Measurements from ENCODE around the gene SLC39A11.
A peak's percentile ranks its signal among the peaks of the same experiment; 100 is the strongest.

The SLC39A11 gene

GRCh38 chr17:72693956-72694355 lies 398.5 kb downstream of the SLC39A11 start:
- Histone ChIP-seq H3K36me3 (ENCODE audit: control insufficient read depth in 1 of 2, insufficient read depth in 2 of 2, low read length in 2 of 2) (no peaks in the 10 kb centered on the region), H3K4ac (ENCODE audit: low read depth, low read length) (no peak overlapping the region), H3K4me2 (ENCODE audit: low read length) (no peak overlapping the region), H4K12ac (ENCODE audit: low read depth, low read length) (no peak overlapping the region), H2BK5ac (ENCODE audit: low read depth, low read length, poor library complexity) (no peak overlapping the region), H3K79me2 (ENCODE audit: control insufficient read depth, insufficient read depth, low read length, poor library complexity) (no peaks in the 10 kb centered on the region), H2BK12ac (ENCODE audit: low read length) (no peak overlapping the region), H3K79me1 (ENCODE audit: low read length) (no peaks in the 10 kb centered on the region), H2AFZ (ENCODE audit: insufficient read depth, low read length, poor library complexity) (no peak overlapping the region), H2AK5ac (ENCODE audit: low read length) (no peak overlapping the region), H3K18ac (ENCODE audit: low read length) (no peak overlapping the region), H3K27me3 (ENCODE audit: insufficient read depth, low read length) (no peaks in the 10 kb centered on the region), H3K27ac (ENCODE audit: low read depth, low read length) (no peak overlapping the region), H3K9me3 (ENCODE audit: insufficient read depth, low read depth, low read length) (no peaks in the 10 kb centered on the region), H3K4me3 (ENCODE audit: low read depth, low read length) (no peak overlapping the region), H4K8ac (ENCODE audit: low read depth, low read length) (no peak overlapping the region), H4K91ac (ENCODE audit: low read depth, low read length) (no peak overlapping the region), H3K4me1 (ENCODE audit: control insufficient read depth in 1 of 2, insufficient read depth in 2 of 2, low read length in 2 of 2) (no peaks in the 10 kb centered on the region), H3K9ac (ENCODE audit: low read length) (no peak overlapping the region), H3K14ac (ENCODE audit: low read length) (no peak overlapping the region), H2BK120ac (ENCODE audit: insufficient read depth, low read length, poor library complexity) (no peak overlapping the region), H3K23ac (ENCODE audit: low read length) (no peak overlapping the region)
- no peak for DNase-seq
- no CpG with 5 or more reads among the region's 4 CpGs for WGBS (ENCODE audit: extremely low coverage, insufficient coverage, insufficient read length)

- no peaks in the 10 kb centered on the region for H3K27me3 ChIP-seq (ENCODE audit: insufficient read depth, low read length)
- H2AFZ ChIP-seq (ENCODE audit: insufficient read depth, low read length, poor library complexity) = no peak overlapping the region
- no peak overlapping the region for H3K14ac ChIP-seq (ENCODE audit: low read length)
- WGBS (ENCODE audit: extremely low coverage, insufficient coverage, insufficient read length) = no CpG with 5 or more reads among the region's 15 CpGs
- H3K79me2 ChIP-seq (ENCODE audit: control insufficient read depth, insufficient read depth, low read length, poor library complexity) = no peaks in the 10 kb centered on the region
- no peaks in the 10 kb centered on the region for H3K79me1 ChIP-seq (ENCODE audit: low read length)
- no peak overlapping the region for H4K8ac ChIP-seq (ENCODE audit: low read depth, low read length)
- H2BK12ac ChIP-seq (ENCODE audit: low read length) = no peak overlapping the region
- H3K36me3 ChIP-seq (ENCODE audit: control insufficient read depth in 1 of 2, insufficient read depth in 2 of 2, low read length in 2 of 2) = no peaks in the 10 kb centered on the region
- no peak overlapping the region for H2BK120ac ChIP-seq (ENCODE audit: insufficient read depth, low read length, poor library complexity)
- H3K9me3 ChIP-seq (ENCODE audit: insufficient read depth, low read depth, low read length) = no peaks in the 10 kb centered on the region
- no peak overlapping the region for H3K4me2 ChIP-seq (ENCODE audit: low read length)
- no peak overlapping the region for H3K4ac ChIP-seq (ENCODE audit: low read depth, low read length)
- no peak overlapping the region for H2AK5ac ChIP-seq (ENCODE audit: low read length)
- H4K91ac ChIP-seq (ENCODE audit: low read depth, low read length) = no peak overlapping the region
- H4K12ac ChIP-seq (ENCODE audit: low read depth, low read length) = no peak overlapping the region
- H2BK5ac ChIP-seq (ENCODE audit: low read depth, low read length, poor library complexity) = no peak overlapping the region
- H3K18ac ChIP-seq (ENCODE audit: low read length) = no peak overlapping the region
- H3K27ac ChIP-seq (ENCODE audit: low read depth, low read length) = no peak overlapping the region
- peak; percentile 41 to 61 for DNase-seq
- no peak overlapping the region for H3K4me3 ChIP-seq (ENCODE audit: low read depth, low read length)
- H3K9ac ChIP-seq (ENCODE audit: low read length) = no peak overlapping the region
- no peak overlapping the region for H3K23ac ChIP-seq (ENCODE audit: low read length)
- H3K4me1 ChIP-seq (ENCODE audit: control insufficient read depth in 1 of 2, insufficient read depth in 2 of 2, low read length in 2 of 2) = no peaks in the 10 kb centered on the region
Measured at GRCh38 chr17:72693151-72693878, 399.2 kb downstream of the SLC39A11 start.

GRCh38 chr17:72692676-72693075 lies 399.8 kb downstream of the SLC39A11 start:
- Histone ChIP-seq H3K4ac (ENCODE audit: low read depth, low read length) (no peak overlapping the region), H2BK12ac (ENCODE audit: low read length) (no peak overlapping the region), H3K79me1 (ENCODE audit: low read length) (no peaks in the 10 kb centered on the region), H2BK5ac (ENCODE audit: low read depth, low read length, poor library complexity) (no peak overlapping the region), H4K8ac (ENCODE audit: low read depth, low read length) (no peak overlapping the region), H4K12ac (ENCODE audit: low read depth, low read length) (no peak overlapping the region), H3K36me3 (ENCODE audit: control insufficient read depth in 1 of 2, insufficient read depth in 2 of 2, low read length in 2 of 2) (no peaks in the 10 kb centered on the region), H3K14ac (ENCODE audit: low read length) (no peak overlapping the region), H2AFZ (ENCODE audit: insufficient read depth, low read length, poor library complexity) (no peak overlapping the region), H3K9ac (ENCODE audit: low read length) (no peak overlapping the region), H2AK5ac (ENCODE audit: low read length) (no peak overlapping the region), H3K79me2 (ENCODE audit: control insufficient read depth, insufficient read depth, low read length, poor library complexity) (no peaks in the 10 kb centered on the region), H3K9me3 (ENCODE audit: insufficient read depth, low read depth, low read length) (no peaks in the 10 kb centered on the region), H3K27ac (ENCODE audit: low read depth, low read length) (no peak overlapping the region), H2BK120ac (ENCODE audit: insufficient read depth, low read length, poor library complexity) (no peak overlapping the region), H3K4me1 (ENCODE audit: control insufficient read depth in 1 of 2, insufficient read depth in 2 of 2, low read length in 2 of 2) (no peaks in the 10 kb centered on the region), H3K4me3 (ENCODE audit: low read depth, low read length) (no peak overlapping the region), H3K23ac (ENCODE audit: low read length) (no peak overlapping the region), H3K27me3 (ENCODE audit: insufficient read depth, low read length) (no peaks in the 10 kb centered on the region), H3K4me2 (ENCODE audit: low read length) (no peak overlapping the region), H4K91ac (ENCODE audit: low read depth, low read length) (no peak overlapping the region), H3K18ac (ENCODE audit: low read length) (no peak overlapping the region)
- WGBS (ENCODE audit: extremely low coverage, insufficient coverage, insufficient read length) = no CpG with 5 or more reads among the region's 2 CpGs
- DNase-seq = no peak

- no peak overlapping the region for H3K4ac ChIP-seq (ENCODE audit: low read depth, low read length)
- H2BK12ac ChIP-seq (ENCODE audit: low read length) = no peak overlapping the region
- H3K4me2 ChIP-seq (ENCODE audit: low read length) = no peak overlapping the region
- no peaks in the 10 kb centered on the region for H3K79me2 ChIP-seq (ENCODE audit: control insufficient read depth, insufficient read depth, low read length, poor library complexity)
- H3K4me1 ChIP-seq (ENCODE audit: control insufficient read depth in 1 of 2, insufficient read depth in 2 of 2, low read length in 2 of 2) = no peaks in the 10 kb centered on the region
- no peak overlapping the region for H2AK5ac ChIP-seq (ENCODE audit: low read length)
- no peak overlapping the region for H2AFZ ChIP-seq (ENCODE audit: insufficient read depth, low read length, poor library complexity)
- H3K9ac ChIP-seq (ENCODE audit: low read length) = no peak overlapping the region
- H2BK120ac ChIP-seq (ENCODE audit: insufficient read depth, low read length, poor library complexity) = no peak overlapping the region
- no peak overlapping the region for H3K23ac ChIP-seq (ENCODE audit: low read length)
- H3K14ac ChIP-seq (ENCODE audit: low read length) = no peak overlapping the region
- H4K12ac ChIP-seq (ENCODE audit: low read depth, low read length) = no peak overlapping the region
- H3K36me3 ChIP-seq (ENCODE audit: control insufficient read depth in 1 of 2, insufficient read depth in 2 of 2, low read length in 2 of 2) = no peaks in the 10 kb centered on the region
- H3K27me3 ChIP-seq (ENCODE audit: insufficient read depth, low read length) = no peaks in the 10 kb centered on the region
- H3K4me3 ChIP-seq (ENCODE audit: low read depth, low read length) = no peak overlapping the region
- no peak overlapping the region for H4K8ac ChIP-seq (ENCODE audit: low read depth, low read length)
- H3K9me3 ChIP-seq (ENCODE audit: insufficient read depth, low read depth, low read length) = no peaks in the 10 kb centered on the region
- H4K91ac ChIP-seq (ENCODE audit: low read depth, low read length) = no peak overlapping the region
- H3K79me1 ChIP-seq (ENCODE audit: low read length) = no peaks in the 10 kb centered on the region
- DNase-seq = no peak
- H3K18ac ChIP-seq (ENCODE audit: low read length) = no peak overlapping the region
- H2BK5ac ChIP-seq (ENCODE audit: low read depth, low read length, poor library complexity) = no peak overlapping the region
- no CpG with 5 or more reads among the region's 4 CpGs for WGBS (ENCODE audit: extremely low coverage, insufficient coverage, insufficient read length)
- H3K27ac ChIP-seq (ENCODE audit: low read depth, low read length) = no peak overlapping the region
Measured at GRCh38 chr17:72691586-72691985, 400.9 kb downstream of the SLC39A11 start.

All from trophoblast cell (in vitro differentiated cells and primary cell).